ENCODE data around the gene EPS8L2. TPM values are rescaled to one million over a fixed set of nuclear protein-coding genes. Genes with fewer than 3 reads are reported as not detected.

Gene EPS8L2
- polyA plus RNA-seq, 1 donor: 260 TPM

- peak overlapping the region; percentile 57 for H3K4me3 ChIP-seq (ENCODE audit: low read length)
These were observed 10.8 kb upstream of the EPS8L2 start for GRCh38 chr11:695288-695537.

GRCh38 chr11:695538-696248, 10.3 kb upstream of the EPS8L2 start, which contains the start of gene TMEM80:
Gene TMEM80 (plus strand): TSS chr11:695816. CDS start chr11:695828, 12 bp downstream.
- Histone ChIP-seq H3K36me3 (ENCODE audit: control insufficient read depth, insufficient read depth, low read length) (peaks cover 4% of the 10 kb centered on the region), H3K27ac (ENCODE audit: low read length) (peak within 1 kb of the TSS; percentile 86), H3K9me3 (ENCODE audit: control insufficient read depth, low read depth, low read length) (peaks cover 11% of the 10 kb centered on the region), H3K4me1 (ENCODE audit: control insufficient read depth, insufficient read depth, low read length) (peaks cover 23% of the 10 kb centered on the region), H3K27me3 (ENCODE audit: control insufficient read depth, insufficient read depth, low read length) (no peaks in the 10 kb centered on the region), H3K4me3 (ENCODE audit: low read length) (peak within 1 kb of the TSS; percentile 57)
- WGBS (ENCODE audit: insufficient coverage, low lambda C conversion rate): no CpG with 5 or more reads among the region's 101 CpGs
- DNase-seq: peak; percentile 99

More at GRCh38 chr11:695288-695537, 10.8 kb upstream of the EPS8L2 start:
- peaks cover 4% of the 10 kb centered on the region for H3K36me3 ChIP-seq (ENCODE audit: control insufficient read depth, insufficient read depth, low read length)
- peaks cover 11% of the 10 kb centered on the region for H3K9me3 ChIP-seq (ENCODE audit: control insufficient read depth, low read depth, low read length)
- WGBS (ENCODE audit: insufficient coverage, low lambda C conversion rate): no CpG with 5 or more reads among the region's 25 CpGs
- peaks cover 24% of the 10 kb centered on the region for H3K4me1 ChIP-seq (ENCODE audit: control insufficient read depth, insufficient read depth, low read length)
- H3K27ac ChIP-seq (ENCODE audit: low read length): peak overlapping the region; percentile 86
- no peak for DNase-seq
- no peaks in the 10 kb centered on the region for H3K27me3 ChIP-seq (ENCODE audit: control insufficient read depth, insufficient read depth, low read length)

- WGBS (ENCODE audit: insufficient coverage, low lambda C conversion rate): 57% methylated on average over 1 of the region's 11 CpGs
- no peaks in the 10 kb centered on the region for H3K27me3 ChIP-seq (ENCODE audit: control insufficient read depth, insufficient read depth, low read length)
- H3K4me1 ChIP-seq (ENCODE audit: control insufficient read depth, insufficient read depth, low read length): peaks cover 18% of the 10 kb centered on the region
- no peak overlapping the region for H3K4me3 ChIP-seq (ENCODE audit: low read length)
- H3K9me3 ChIP-seq (ENCODE audit: control insufficient read depth, low read depth, low read length): peaks cover 9% of the 10 kb centered on the region
- H3K27ac ChIP-seq (ENCODE audit: low read length): no peak overlapping the region
- DNase-seq: no peak
- peaks cover 9% of the 10 kb centered on the region for H3K36me3 ChIP-seq (ENCODE audit: control insufficient read depth, insufficient read depth, low read length)
These were observed 9.0 kb upstream of the EPS8L2 start for GRCh38 chr11:696955-697491.

GRCh38 chr11:697811-698311, 8.2 kb upstream of the EPS8L2 start:
- H3K27me3 ChIP-seq (ENCODE audit: control insufficient read depth, insufficient read depth, low read length): no peaks in the 10 kb centered on the region
- no peak overlapping the region for H3K4me3 ChIP-seq (ENCODE audit: low read length)
- H3K27ac ChIP-seq (ENCODE audit: low read length): no peak overlapping the region
- H3K9me3 ChIP-seq (ENCODE audit: control insufficient read depth, low read depth, low read length): peaks cover 9% of the 10 kb centered on the region
- WGBS (ENCODE audit: insufficient coverage, low lambda C conversion rate): no CpG with 5 or more reads among the region's 11 CpGs
- H3K36me3 ChIP-seq (ENCODE audit: control insufficient read depth, insufficient read depth, low read length): peaks cover 12% of the 10 kb centered on the region
- H3K4me1 ChIP-seq (ENCODE audit: control insufficient read depth, insufficient read depth, low read length): peaks cover 22% of the 10 kb centered on the region
- no peak for DNase-seq

- Histone ChIP-seq H3K27me3 (ENCODE audit: control insufficient read depth, insufficient read depth, low read length) (no peaks in the 10 kb centered on the region), H3K36me3 (ENCODE audit: control insufficient read depth, insufficient read depth, low read length) (peaks cover 16% of the 10 kb centered on the region), H3K27ac (ENCODE audit: low read length) (no peak overlapping the region), H3K4me3 (ENCODE audit: low read length) (no peak overlapping the region), H3K4me1 (ENCODE audit: control insufficient read depth, insufficient read depth, low read length) (peaks cover 27% of the 10 kb centered on the region), H3K9me3 (ENCODE audit: control insufficient read depth, low read depth, low read length) (peaks cover 9% of the 10 kb centered on the region)
- DNase-seq: no peak
- WGBS (ENCODE audit: insufficient coverage, low lambda C conversion rate): 80% methylated on average over 1 of the region's 17 CpGs
These were observed 7.4 kb upstream of the EPS8L2 start for GRCh38 chr11:698493-699115.

- no peak overlapping the region for H3K4me3 ChIP-seq (ENCODE audit: low read length)
- no peak for DNase-seq
- WGBS (ENCODE audit: insufficient coverage, low lambda C conversion rate): 86% methylated on average over 4 of the region's 7 CpGs
- peaks cover 27% of the 10 kb centered on the region for H3K4me1 ChIP-seq (ENCODE audit: control insufficient read depth, insufficient read depth, low read length)
- H3K9me3 ChIP-seq (ENCODE audit: control insufficient read depth, low read depth, low read length): peaks cover 4% of the 10 kb centered on the region
- H3K36me3 ChIP-seq (ENCODE audit: control insufficient read depth, insufficient read depth, low read length): peaks cover 16% of the 10 kb centered on the region
- no peaks in the 10 kb centered on the region for H3K27me3 ChIP-seq (ENCODE audit: control insufficient read depth, insufficient read depth, low read length)
- H3K27ac ChIP-seq (ENCODE audit: low read length): no peak overlapping the region
These were observed 6.9 kb upstream of the EPS8L2 start for GRCh38 chr11:699116-699508.

- Histone ChIP-seq H3K27me3 (ENCODE audit: control insufficient read depth, insufficient read depth, low read length) (no peaks in the 10 kb centered on the region), H3K36me3 (ENCODE audit: control insufficient read depth, insufficient read depth, low read length) (peaks cover 18% of the 10 kb centered on the region), H3K27ac (ENCODE audit: low read length) (no peak overlapping the region), H3K4me1 (ENCODE audit: control insufficient read depth, insufficient read depth, low read length) (peaks cover 30% of the 10 kb centered on the region), H3K9me3 (ENCODE audit: control insufficient read depth, low read depth, low read length) (no peaks in the 10 kb centered on the region), H3K4me3 (ENCODE audit: low read length) (no peak overlapping the region)
- no peak for DNase-seq
- WGBS (ENCODE audit: insufficient coverage, low lambda C conversion rate): no CpG with 5 or more reads among the region's 1 CpG
These were observed 6.3 kb upstream of the EPS8L2 start for GRCh38 chr11:699753-700152.

- no peak overlapping the region for H3K4me3 ChIP-seq (ENCODE audit: low read length)
- H3K4me1 ChIP-seq (ENCODE audit: control insufficient read depth, insufficient read depth, low read length): peaks cover 33% of the 10 kb centered on the region
- DNase-seq: no peak
- no CpG with 5 or more reads among the region's 22 CpGs for WGBS (ENCODE audit: insufficient coverage, low lambda C conversion rate)
- H3K36me3 ChIP-seq (ENCODE audit: control insufficient read depth, insufficient read depth, low read length): peaks cover 18% of the 10 kb centered on the region
- no peaks in the 10 kb centered on the region for H3K9me3 ChIP-seq (ENCODE audit: control insufficient read depth, low read depth, low read length)
- peaks cover 6% of the 10 kb centered on the region for H3K27me3 ChIP-seq (ENCODE audit: control insufficient read depth, insufficient read depth, low read length)
- H3K27ac ChIP-seq (ENCODE audit: low read length): no peak overlapping the region
These were observed 4.1 kb upstream of the EPS8L2 start for GRCh38 chr11:701741-702461.

GRCh38 chr11:702462-703461, 3.3 kb upstream of the EPS8L2 start:
- Histone ChIP-seq H3K36me3 (ENCODE audit: control insufficient read depth, insufficient read depth, low read length) (peaks cover 18% of the 10 kb centered on the region), H3K4me1 (ENCODE audit: control insufficient read depth, insufficient read depth, low read length) (peaks cover 36% of the 10 kb centered on the region), H3K27me3 (ENCODE audit: control insufficient read depth, insufficient read depth, low read length) (peaks cover 9% of the 10 kb centered on the region), H3K27ac (ENCODE audit: low read length) (peak overlapping the region; percentile 50), H3K4me3 (ENCODE audit: low read length) (no peak overlapping the region), H3K9me3 (ENCODE audit: control insufficient read depth, low read depth, low read length) (peaks cover 5% of the 10 kb centered on the region)
- no peak for DNase-seq
- WGBS (ENCODE audit: insufficient coverage, low lambda C conversion rate): no CpG with 5 or more reads among the region's 26 CpGs

Data from large intestine (tissue), 3 donors.